CD4-positive, alpha-beta memory T cell (primary cell): ENCODE data around the gene KCTD6. TPM values are rescaled to one million over a fixed set of nuclear protein-coding genes. Genes with fewer than 3 reads are reported as not detected.

ENCODE experiments used
- CTCF ChIA-PET: fragments of 350-600 bp; sonication (Branson Sonifier 250); formaldehyde crosslinking; loops from one replicate; lab custom pipeline; 2021; ENCODE audit warnings: inconsistent platforms; ENCODE audit not compliant: partially characterized antibody; lab: Charles Lee
- POLR2A ChIA-PET: fragments of 350-600 bp; sonication (Branson Sonifier 250); formaldehyde crosslinking; loops from one replicate; lab custom pipeline; 2021; ENCODE audit not compliant: partially characterized antibody; lab: Charles Lee
- DNase-seq, 5 donors: peaks; one replicate each; pipeline versions ENCODE4 v3.0.0 to v3.0.0-alpha.2; 2020 to 2022; ENCODE audit warnings: mixed read lengths in 1 of 5
- H3K27ac ChIP-seq: one replicate; pipeline ENCODE4 v1.7.0; 2013; ENCODE audit warnings: low read depth, low read length
- H3K27me3 ChIP-seq: 2 replicates; pipeline ENCODE4 v1.7.0; 2013; ENCODE audit warnings: mild to moderate bottlenecking, low read length, moderate library complexity; ENCODE audit not compliant: insufficient read depth
- H3K36me3 ChIP-seq: 2 replicates; pipeline ENCODE4 v1.7.0; 2013; ENCODE audit warnings: mild to moderate bottlenecking, low read length, moderate library complexity; ENCODE audit not compliant: insufficient read depth
- H3K4me1 ChIP-seq: 2 replicates; pipeline ENCODE4 v1.7.0; 2013; ENCODE audit warnings: mild to moderate bottlenecking, low read length, moderate library complexity; ENCODE audit not compliant: insufficient read depth
- H3K4me3 ChIP-seq, 2 donors: one replicate each; pipeline ENCODE4 v1.7.0; 2013; ENCODE audit warnings: low read length in 2 of 2, mild to moderate bottlenecking in 1 of 2
- H3K9me3 ChIP-seq, 2 donors: one replicate each; pipeline ENCODE4 v1.7.0; 2013; ENCODE audit warnings: low read length in 2 of 2, control low read depth in 1 of 2; ENCODE audit not compliant: control insufficient read depth in 1 of 2
- H3K27ac Mint-ChIP-seq, 7 donors: one replicate each; pipeline ENCODE4 v1.8.0; 2020 to 2021; ENCODE audit warnings: mixed read lengths in 7 of 7, mild to moderate bottlenecking in 6 of 7, inconsistent platforms in 3 of 7, moderate library complexity in 3 of 7
- H3K27me3 Mint-ChIP-seq, 2 donors: one replicate each; pipeline ENCODE4 v1.8.0; 2020 to 2021; ENCODE audit warnings: mixed read lengths in 2 of 2
- H3K36me3 Mint-ChIP-seq, 2 donors: one replicate each; pipeline ENCODE4 v1.8.0; 2020 to 2021; ENCODE audit warnings: mixed read lengths in 2 of 2, inconsistent platforms in 1 of 2, mild to moderate bottlenecking in 1 of 2
- H3K4me1 Mint-ChIP-seq, 4 donors: one replicate each; pipeline ENCODE4 v1.8.0; 2020 to 2021; ENCODE audit warnings: mixed read lengths in 4 of 4, mild to moderate bottlenecking in 1 of 4
- H3K4me3 Mint-ChIP-seq, 8 donors: one replicate each; pipeline ENCODE4 v1.8.0; 2020 to 2021; ENCODE audit warnings: mixed read lengths in 8 of 8, mild to moderate bottlenecking in 7 of 8, moderate library complexity in 6 of 8, inconsistent platforms in 3 of 8
- H3K9me3 Mint-ChIP-seq, 8 donors: one replicate each; pipeline ENCODE4 v1.8.0; 2020 to 2021; ENCODE audit warnings: mixed read lengths in 8 of 8, mild to moderate bottlenecking in 5 of 8, inconsistent platforms in 3 of 8, moderate library complexity in 1 of 8
- intact Hi-C: fragments of 100-400 bp; cut with micrococcal nuclease; formaldehyde crosslinking; loops from one replicate; pipeline ENCODE4 v1.15.1; 2023
- polyA plus RNA-seq, 2 donors: library from polyadenylated mRNA; unstranded; fragments of 300-500 nt; fragmentation: Illumina TruSeq; gene quantifications; one replicate each; pipeline ENCODE4 v1.2.3, GENCODE V29; 2021
- total RNA-seq, 2 experiments: library from RNA; stranded (reverse); gene quantifications; one replicate each; pipeline ENCODE4 v1.2.3, GENCODE V29; 2021

KCTD6 gene
- total and polyA plus RNA-seq, 4 experiments from 2014 or later: 6.8 to 15.3 (median 10.3) TPM

GRCh38 chr3:58535531-58536500 lies 43.9 kb downstream of the KCTD6 start:
- POLR2A ChIA-PET: no interaction called here
- H3K36me3 ChIP-seq: no peaks in the 10 kb centered on the region
- H3K27ac ChIP-seq: no peak overlapping the region
- Mint-ChIP-seq H3K36me3 (no peaks in the 10 kb centered on the region), H3K4me1 (peaks cover 4 to 8% (median 7%) of the 10 kb centered on the region in 4 donors), H3K9me3 (no peaks in the 10 kb centered on the region), H3K27me3 (no peaks in the 10 kb centered on the region), H3K27ac (no peak overlapping the region), H3K4me3 (no peak overlapping the region)
- H3K9me3 ChIP-seq: no peaks in the 10 kb centered on the region
- DNase-seq: no peak
- H3K27me3 ChIP-seq: no peaks in the 10 kb centered on the region
- H3K4me1 ChIP-seq: peaks cover 9% of the 10 kb centered on the region
- no peak overlapping the region for H3K4me3 ChIP-seq
- intact Hi-C loops: no loop called here
- CTCF ChIA-PET: interaction anchor here (0.9 to 1.9 kb wide), 3 partner anchors 49 to 210 kb away, joined by 3 to 5 read pairs (median 3); no protein-coding TSS in a partner anchor

GRCh38 chr3:58536501-58537411 lies 44.9 kb downstream of the KCTD6 start, which contains the start of gene ACOX2:
Gene ACOX2, minus strand, starts transcription at chr3:58537190. Its CDS starts 2,084 bp downstream, at chr3:58535106.
- Histone ChIP-seq H3K27me3 (no peaks in the 10 kb centered on the region), H3K9me3 (no peaks in the 10 kb centered on the region), H3K36me3 (no peaks in the 10 kb centered on the region), H3K27ac (no peak within 1 kb of the TSS), H3K4me1 (peaks cover 9% of the 10 kb centered on the region), H3K4me3 (no peak within 1 kb of the TSS)
- Mint-ChIP-seq H3K4me1 (peaks cover 4 to 8% (median 7%) of the 10 kb centered on the region in 4 donors), H3K4me3 (no peak within 1 kb of the TSS), H3K36me3 (no peaks in the 10 kb centered on the region), H3K9me3 (no peaks in the 10 kb centered on the region), H3K27me3 (no peaks in the 10 kb centered on the region), H3K27ac (peak within 1 kb of the TSS in 1 of 7 donors; percentile 74)
- no peak for DNase-seq
- ChIA-PET CTCF (interaction anchor here (1.2 to 2.0 kb wide), 3 partner anchors 45 to 73 kb away, joined by 5 to 8 read pairs (median 8); partner anchors contain the start of gene KCTD6), POLR2A (no interaction called here)
- intact Hi-C loops: no loop called here

GRCh38 chr3:58537412-58538301 lies 45.8 kb downstream of the KCTD6 start:
- H3K27me3 Mint-ChIP-seq: no peaks in the 10 kb centered on the region
- peaks cover 6% of the 10 kb centered on the region for H3K4me1 ChIP-seq
- DNase-seq: no peak
- H3K4me3 ChIP-seq: no peak overlapping the region
- H3K4me3 Mint-ChIP-seq: no peak overlapping the region
- ChIA-PET CTCF (interaction anchor here (1.2 to 2.0 kb wide), 3 partner anchors 46 to 92 kb away, joined by 4 to 8 read pairs (median 8); partner anchors contain the start of gene KCTD6), POLR2A (no interaction called here)
- H3K27ac Mint-ChIP-seq: no peak overlapping the region
- H3K27me3 ChIP-seq: no peaks in the 10 kb centered on the region
- intact Hi-C loops: no loop called here
- H3K9me3 Mint-ChIP-seq: peaks cover 0 to 1% (median 0%) of the 10 kb centered on the region in 8 donors
- H3K4me1 Mint-ChIP-seq: peaks cover 3 to 6% (median 5%) of the 10 kb centered on the region in 4 donors
- no peaks in the 10 kb centered on the region for H3K36me3 Mint-ChIP-seq
- H3K27ac ChIP-seq: no peak overlapping the region
- H3K36me3 ChIP-seq: no peaks in the 10 kb centered on the region
- no peaks in the 10 kb centered on the region for H3K9me3 ChIP-seq

GRCh38 chr3:58539626-58540025 lies 47.7 kb downstream of the KCTD6 start:
- CTCF ChIA-PET: interaction anchor here (1.5 kb wide), 1 partner anchor 233 kb away, joined by 4 read pairs; the partner anchor contains the start of genes HTD2 and RPP14
- Mint-ChIP-seq H3K9me3 (peaks cover 0 to 1% (median 0%) of the 10 kb centered on the region in 8 donors), H3K27me3 (no peaks in the 10 kb centered on the region), H3K27ac (no peak overlapping the region), H3K4me3 (no peak overlapping the region), H3K36me3 (no peaks in the 10 kb centered on the region), H3K4me1 (no peaks in the 10 kb centered on the region)
- POLR2A ChIA-PET: no interaction called here
- Histone ChIP-seq H3K27ac (no peak overlapping the region), H3K36me3 (no peaks in the 10 kb centered on the region), H3K9me3 (no peaks in the 10 kb centered on the region), H3K4me3 (no peak overlapping the region), H3K4me1 (no peaks in the 10 kb centered on the region), H3K27me3 (no peaks in the 10 kb centered on the region)
- intact Hi-C loops: no loop called here
- no peak for DNase-seq

- Histone ChIP-seq H3K27me3 (no peaks in the 10 kb centered on the region), H3K9me3 (no peaks in the 10 kb centered on the region), H3K4me1 (no peaks in the 10 kb centered on the region), H3K36me3 (no peaks in the 10 kb centered on the region), H3K4me3 (no peak overlapping the region), H3K27ac (no peak overlapping the region)
- Mint-ChIP-seq H3K4me1 (no peaks in the 10 kb centered on the region), H3K4me3 (no peak overlapping the region), H3K27ac (no peak overlapping the region), H3K9me3 (peaks cover 0 to 1% (median 0%) of the 10 kb centered on the region in 8 donors), H3K36me3 (no peaks in the 10 kb centered on the region), H3K27me3 (no peaks in the 10 kb centered on the region)
- DNase-seq: no peak
- ChIA-PET POLR2A (no interaction called here), CTCF (no interaction called here)
- intact Hi-C loops: no loop called here
These were observed 48.4 kb downstream of the KCTD6 start for GRCh38 chr3:58540176-58540858.

- CTCF ChIA-PET: no interaction called here
These were observed 52.6 kb downstream of the KCTD6 start for GRCh38 chr3:58544541-58544940.

More at GRCh38 chr3:58544541-58544940, 52.6 kb downstream of the KCTD6 start:
- Histone ChIP-seq H3K27ac (no peak overlapping the region), H3K4me1 (no peaks in the 10 kb centered on the region), H3K4me3 (no peak overlapping the region), H3K9me3 (no peaks in the 10 kb centered on the region), H3K27me3 (no peaks in the 10 kb centered on the region), H3K36me3 (no peaks in the 10 kb centered on the region)
- Mint-ChIP-seq H3K4me1 (no peaks in the 10 kb centered on the region), H3K9me3 (peaks cover 0 to 1% (median 0%) of the 10 kb centered on the region in 8 donors), H3K36me3 (no peaks in the 10 kb centered on the region), H3K27me3 (no peaks in the 10 kb centered on the region), H3K4me3 (no peak overlapping the region), H3K27ac (no peak overlapping the region)
- DNase-seq: no peak
- POLR2A ChIA-PET: no interaction called here
- intact Hi-C loops: no loop called here
